Stimulated activated CD4-positive, alpha-beta T cell treated with anti-CD3 and anti-CD28 coated beads, Interleukin-12 subunit alpha, Interleukin-12 subunit beta, amount 100 ng/mL, for 24 hours (primary cell): ENCODE data around the gene IKBKG.
"Not testable (repeated sequence)": the region's sequence is repeated elsewhere in the genome, so short reads cannot be mapped to it uniquely, and the experiment has no call there.

Experiments
- DNase-seq, 2 experiments: peaks; one replicate each; pipeline ENCODE4 v3.0.0-alpha.2; 2020; ENCODE audit warnings: low read depth in 2 of 2

IKBKG gene

GRCh38 chrX:154547245-154548027 lies at the start of gene IKBKG:
Gene IKBKG, plus strand, starts transcription at chrX:154547620. Its CDS starts 4,383 bp downstream, at chrX:154552003.
- peak; percentile 76 to 84 for DNase-seq

- not testable (repeated sequence) for DNase-seq
These were observed 46.0 kb upstream of the IKBKG start for GRCh38 chrX:154501423-154501822.

- DNase-seq: no peak
These were observed 45.3 kb upstream of the IKBKG start for GRCh38 chrX:154502098-154502497.

GRCh38 chrX:154502989-154503388 lies 44.4 kb upstream of the IKBKG start:
- DNase-seq: no peak

- no peak for DNase-seq
These were observed 41.7 kb upstream of the IKBKG start for GRCh38 chrX:154505734-154506133.

GRCh38 chrX:154506483-154507332 lies 40.7 kb upstream of the IKBKG start:
- no peak for DNase-seq

- DNase-seq: no peak
These were observed 39.6 kb upstream of the IKBKG start for GRCh38 chrX:154507673-154508383.

- no peak for DNase-seq
These were observed 39.1 kb upstream of the IKBKG start for GRCh38 chrX:154508384-154508745.

GRCh38 chrX:154509455-154509854 lies 38.0 kb upstream of the IKBKG start:
- DNase-seq: no peak

GRCh38 chrX:154511761-154512160 lies 35.7 kb upstream of the IKBKG start:
- no peak for DNase-seq

- DNase-seq: no peak
These were observed 34.4 kb upstream of the IKBKG start for GRCh38 chrX:154512879-154513553.

GRCh38 chrX:154513716-154514115 lies 33.7 kb upstream of the IKBKG start:
- DNase-seq: no peak

GRCh38 chrX:154515090-154515965 lies 32.1 kb upstream of the IKBKG start:
- no peak for DNase-seq

GRCh38 chrX:154515966-154516655 lies 31.3 kb upstream of the IKBKG start, which contains the start of gene FAM3A:
Gene FAM3A, minus strand, starts transcription at chrX:154516232. Its CDS starts 460 bp downstream, at chrX:154515772.
- peak; percentile 84 to 88 for DNase-seq

- no peak for DNase-seq
These were observed 30.7 kb upstream of the IKBKG start for GRCh38 chrX:154516656-154517100.

- no peak for DNase-seq
These were observed 30.2 kb upstream of the IKBKG start for GRCh38 chrX:154517101-154517781.

GRCh38 chrX:154519389-154519788 lies 28.0 kb upstream of the IKBKG start:
- no peak for DNase-seq

GRCh38 chrX:154525606-154526490 lies 21.6 kb upstream of the IKBKG start:
- DNase-seq: no peak
